Coronary artery (tissue), 2 donors: Measurements from ENCODE around the gene IGF1R.

Source experiments
- DNase-seq: peaks from one replicate; pipeline ENCODE4 v3.0.0-alpha.2; 2017; ENCODE audit warnings: low spot score
- H3K27ac ChIP-seq, 2 donors: fragments of 200-600 bp; sonication (generic); one replicate each; pipeline ENCODE4 v1.5.1; 2016 to 2019
- H3K4me3 ChIP-seq: fragments of 200-600 bp; sonication (generic); 2 replicates; pipeline ENCODE4 v1.5.1; 2016; ENCODE audit warnings: mild to moderate bottlenecking, moderate library complexity
- CTCF ChIP-seq: fragments of 200-600 bp; sonication (generic); IDR thresholded peaks from one replicate; pipeline ENCODE4 v1.5.1; 2019; ENCODE audit warnings: antibody characterized with exemption

The IGF1R gene

GRCh38 chr15:98884894-98885293 lies 236.6 kb downstream of the IGF1R start:
- Histone ChIP-seq H3K27ac (peak overlapping the region; percentile 71 to 81), H3K4me3 (no peak overlapping the region)
- no peak for TF ChIP-seq CTCF
- DNase-seq = no peak

GRCh38 chr15:98887976-98888375 lies 239.6 kb downstream of the IGF1R start:
- no peak overlapping the region for H3K4me3 ChIP-seq
- H3K27ac ChIP-seq = peak overlapping the region in 1 of 2 donors; percentile 42
- DNase-seq = no peak
- TF ChIP-seq CTCF = no peak

- no peak for DNase-seq
- no peak for TF ChIP-seq CTCF
- H3K27ac ChIP-seq = peak overlapping the region in 1 of 2 donors; percentile 24
- H3K4me3 ChIP-seq = no peak overlapping the region
Observed at GRCh38 chr15:98888820-98889479, 240.6 kb downstream of the IGF1R start.

GRCh38 chr15:98889930-98890695 lies 241.8 kb downstream of the IGF1R start:
- no peak for DNase-seq
- no peak overlapping the region for H3K4me3 ChIP-seq
- no peak for TF ChIP-seq CTCF
- peak overlapping the region; percentile 29 to 61 for H3K27ac ChIP-seq

GRCh38 chr15:98891301-98891700 lies 243.0 kb downstream of the IGF1R start:
- TF ChIP-seq CTCF = no peak
- H3K27ac ChIP-seq = peak overlapping the region in 1 of 2 donors; percentile 61
- H3K4me3 ChIP-seq = no peak overlapping the region
- DNase-seq = no peak

GRCh38 chr15:98893401-98893800 lies 245.1 kb downstream of the IGF1R start:
- H3K4me3 ChIP-seq = no peak overlapping the region
- no peak for DNase-seq
- peak overlapping the region; percentile 3 to 18 for H3K27ac ChIP-seq
- no peak for TF ChIP-seq CTCF

GRCh38 chr15:98894312-98894711 lies 246.0 kb downstream of the IGF1R start:
- peak overlapping the region; percentile 19 to 23 for H3K27ac ChIP-seq
- no peak for DNase-seq
- no peak for TF ChIP-seq CTCF
- no peak overlapping the region for H3K4me3 ChIP-seq
